MG63 (cell line): ENCODE results near the gene KMT2B. TPM values are rescaled to one million over a fixed set of nuclear protein-coding genes. Genes with fewer than 3 reads are reported as not detected.

Experiments used
- DNase-seq: peaks from one replicate; pipeline ENCODE4 v3.0.0-alpha.2; 2020
- H3K27me3 ChIP-seq: fragments of 250-450 bp; sonication (Bioruptor Pico); 2 replicates; pipeline ENCODE4 v1.5.1; 2020; ENCODE audit warnings: mild to moderate bottlenecking, moderate library complexity
- H3K36me3 ChIP-seq: fragments of 250-450 bp; sonication (Bioruptor Pico); 2 replicates; pipeline ENCODE4 v1.5.1; 2020; ENCODE audit warnings: mild to moderate bottlenecking, moderate library complexity
- H3K4me3 ChIP-seq: fragments of 250-450 bp; sonication (Bioruptor Pico); 2 replicates; pipeline ENCODE4 v1.5.1; 2020; ENCODE audit warnings: mild to moderate bottlenecking, moderate library complexity
- H3K9me3 ChIP-seq: fragments of 250-450 bp; sonication (Bioruptor Pico); 2 replicates; pipeline ENCODE4 v1.5.1; 2020; ENCODE audit warnings: mild to moderate bottlenecking, moderate library complexity
- total RNA-seq: library from RNA; depleted of rRNA; stranded (reverse); fragments of >200 nt; shearing (Covaris generic); gene quantifications from 2 replicates; pipeline ENCODE4 v1.2.3, GENCODE V29; 2014; ENCODE audit warnings: low replicate concordance

Gene KMT2B
- total RNA-seq, 1 experiment from 2014 or later: 2.3 TPM

DNA sequence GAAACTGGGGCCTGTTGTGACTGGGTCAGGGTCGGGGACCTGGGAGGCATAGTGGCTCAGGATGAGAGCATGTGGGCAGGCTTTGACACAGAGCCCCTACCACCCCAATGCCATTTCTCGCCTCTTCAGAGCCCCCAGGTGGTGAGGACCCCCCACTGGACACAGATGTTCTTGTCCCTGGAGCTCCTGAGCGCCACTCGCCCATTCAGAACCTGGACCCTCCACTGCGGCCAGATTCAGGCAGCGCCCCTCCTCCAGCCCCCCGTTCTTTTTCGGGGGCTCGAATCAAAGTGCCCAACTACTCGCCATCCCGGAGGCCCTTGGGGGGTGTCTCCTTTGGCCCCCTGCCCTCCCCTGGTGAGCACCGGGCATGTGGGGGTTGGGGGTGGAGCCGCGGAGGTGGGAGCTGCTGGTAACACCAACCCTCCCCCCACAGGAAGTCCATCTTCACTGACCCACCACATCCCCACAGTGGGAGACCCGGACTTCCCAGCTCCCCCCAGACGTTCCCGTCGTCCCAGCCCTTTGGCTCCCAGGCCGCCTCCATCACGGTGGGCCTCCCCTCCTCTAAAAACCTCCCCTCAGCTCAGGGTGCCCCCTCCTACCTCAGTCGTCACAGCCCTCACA is 14.1 kb downstream of the KMT2B start:
- DNase-seq: no peak

DNA sequence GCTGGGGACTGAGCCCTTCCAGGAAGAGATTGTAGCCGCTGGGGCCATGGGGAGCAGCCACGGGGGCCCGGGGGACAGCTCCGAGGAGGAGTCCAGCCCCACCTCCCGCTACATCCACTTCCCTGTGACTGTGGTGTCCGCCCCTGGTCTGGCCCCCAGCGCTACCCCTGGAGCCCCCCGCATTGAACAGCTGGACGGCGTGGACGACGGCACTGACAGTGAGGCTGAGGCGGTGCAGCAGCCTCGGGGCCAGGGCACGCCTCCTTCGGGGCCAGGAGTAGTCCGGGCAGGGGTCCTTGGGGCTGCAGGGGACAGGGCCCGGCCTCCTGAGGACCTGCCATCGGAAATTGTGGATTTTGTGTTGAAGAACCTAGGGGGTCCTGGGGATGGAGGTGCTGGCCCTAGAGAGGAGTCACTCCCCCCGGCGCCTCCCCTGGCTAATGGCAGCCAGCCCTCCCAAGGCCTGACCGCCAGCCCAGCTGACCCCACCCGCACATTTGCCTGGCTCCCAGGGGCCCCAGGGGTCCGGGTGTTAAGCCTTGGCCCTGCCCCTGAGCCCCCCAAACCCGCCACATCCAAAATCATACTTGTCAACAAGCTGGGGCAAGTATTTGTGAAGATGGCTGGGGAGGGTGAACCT is 14.9 kb downstream of the KMT2B start:
- H3K4me3 ChIP-seq: no peak overlapping the region
- H3K9me3 ChIP-seq: no peaks in the 10 kb centered on the region
- H3K36me3 ChIP-seq: peaks cover 91% of the 10 kb centered on the region
- no peaks in the 10 kb centered on the region for H3K27me3 ChIP-seq
- DNase-seq: no peak

More for the DNA sequence above, 14.1 kb downstream of the KMT2B start:
- Histone ChIP-seq H3K27me3 (no peaks in the 10 kb centered on the region), H3K9me3 (no peaks in the 10 kb centered on the region), H3K36me3 (peaks cover 91% of the 10 kb centered on the region), H3K4me3 (no peak overlapping the region)

DNA sequence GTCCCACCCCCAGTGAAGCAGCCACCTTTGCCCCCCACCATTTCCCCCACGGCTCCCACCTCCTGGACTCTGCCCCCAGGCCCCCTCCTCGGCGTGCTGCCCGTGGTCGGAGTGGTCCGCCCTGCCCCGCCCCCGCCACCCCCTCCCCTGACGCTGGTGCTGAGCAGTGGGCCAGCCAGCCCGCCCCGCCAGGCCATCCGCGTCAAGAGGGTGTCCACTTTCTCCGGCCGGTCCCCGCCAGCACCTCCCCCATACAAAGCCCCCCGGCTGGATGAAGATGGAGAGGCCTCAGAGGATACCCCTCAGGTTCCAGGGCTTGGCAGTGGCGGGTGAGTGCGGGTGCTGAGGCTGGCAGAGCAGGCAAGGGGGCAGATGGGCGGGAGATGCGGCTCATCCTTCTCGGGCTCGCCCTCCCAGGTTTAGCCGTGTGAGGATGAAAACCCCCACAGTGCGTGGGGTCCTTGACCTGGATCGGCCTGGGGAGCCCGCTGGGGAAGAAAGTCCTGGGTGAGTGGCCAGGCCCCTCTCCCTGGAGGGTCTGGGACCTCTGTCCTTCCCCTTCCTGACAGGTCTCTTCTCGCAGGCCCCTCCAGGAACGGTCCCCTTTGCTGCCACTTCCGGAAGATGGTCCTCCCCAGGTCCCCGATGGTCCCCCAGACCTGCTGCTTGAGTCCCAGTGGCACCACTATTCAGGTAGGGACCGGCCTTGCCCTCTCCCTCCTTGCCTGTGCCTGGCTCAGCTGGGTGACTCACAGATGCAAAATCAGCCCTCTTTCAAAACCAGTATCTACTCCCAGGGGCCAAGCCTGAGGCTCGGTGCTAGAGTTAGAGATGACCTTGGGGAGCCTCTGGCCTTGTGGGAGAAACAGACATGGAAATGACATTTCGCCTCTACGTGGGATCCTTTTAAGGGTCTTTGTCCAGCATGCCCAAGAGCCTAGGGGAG is 15.7 kb downstream of the KMT2B start:
- no peak for DNase-seq
- Histone ChIP-seq H3K4me3 (no peak overlapping the region), H3K36me3 (peaks cover 91% of the 10 kb centered on the region), H3K27me3 (no peaks in the 10 kb centered on the region), H3K9me3 (no peaks in the 10 kb centered on the region)

DNA sequence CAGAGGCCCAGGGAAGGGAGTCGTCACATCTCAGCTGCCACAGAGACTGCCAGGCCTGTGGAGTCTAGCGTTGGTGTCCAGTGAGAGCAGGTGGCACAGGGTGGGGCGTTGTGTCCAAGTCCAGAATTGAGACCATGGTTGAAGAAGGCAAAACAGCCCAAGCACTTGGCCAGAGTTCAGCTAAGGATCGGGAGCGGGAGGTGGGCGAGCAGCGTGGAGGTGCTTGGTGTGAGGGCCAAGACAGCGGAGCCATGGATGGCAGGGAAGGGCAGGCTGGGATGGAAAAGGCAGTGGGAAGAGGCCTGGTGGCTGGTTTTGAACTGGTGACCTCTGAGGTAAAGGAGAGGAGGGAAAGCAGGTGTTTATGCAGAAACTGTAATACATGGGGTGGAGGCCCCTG is 16.5 kb downstream of the KMT2B start:
- Histone ChIP-seq H3K36me3 (peaks cover 90% of the 10 kb centered on the region), H3K4me3 (no peak overlapping the region), H3K27me3 (no peaks in the 10 kb centered on the region), H3K9me3 (no peaks in the 10 kb centered on the region)
- no peak for DNase-seq

DNA sequence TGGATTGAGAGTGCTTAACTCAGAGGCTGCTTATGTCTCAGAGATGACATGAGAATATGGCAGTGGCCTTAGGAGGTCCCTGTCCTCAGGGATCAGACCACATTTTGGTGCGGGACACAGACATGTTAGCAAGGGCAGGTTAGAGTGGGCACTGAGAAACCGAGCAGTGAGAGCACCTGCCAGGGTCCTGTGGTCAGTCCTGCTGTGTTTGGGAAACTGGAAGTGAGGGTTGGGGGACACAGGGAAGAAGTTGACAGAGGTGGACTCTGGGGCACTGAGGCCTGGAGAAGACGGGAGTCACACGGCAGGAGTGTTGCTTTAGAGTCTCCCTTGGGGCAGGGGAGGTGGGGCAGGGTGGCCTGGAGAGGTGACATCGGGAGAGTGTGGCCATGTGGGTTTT is 17.1 kb downstream of the KMT2B start:
- Histone ChIP-seq H3K36me3 (peaks cover 84% of the 10 kb centered on the region), H3K9me3 (no peaks in the 10 kb centered on the region)
- DNase-seq: no peak

DNA sequence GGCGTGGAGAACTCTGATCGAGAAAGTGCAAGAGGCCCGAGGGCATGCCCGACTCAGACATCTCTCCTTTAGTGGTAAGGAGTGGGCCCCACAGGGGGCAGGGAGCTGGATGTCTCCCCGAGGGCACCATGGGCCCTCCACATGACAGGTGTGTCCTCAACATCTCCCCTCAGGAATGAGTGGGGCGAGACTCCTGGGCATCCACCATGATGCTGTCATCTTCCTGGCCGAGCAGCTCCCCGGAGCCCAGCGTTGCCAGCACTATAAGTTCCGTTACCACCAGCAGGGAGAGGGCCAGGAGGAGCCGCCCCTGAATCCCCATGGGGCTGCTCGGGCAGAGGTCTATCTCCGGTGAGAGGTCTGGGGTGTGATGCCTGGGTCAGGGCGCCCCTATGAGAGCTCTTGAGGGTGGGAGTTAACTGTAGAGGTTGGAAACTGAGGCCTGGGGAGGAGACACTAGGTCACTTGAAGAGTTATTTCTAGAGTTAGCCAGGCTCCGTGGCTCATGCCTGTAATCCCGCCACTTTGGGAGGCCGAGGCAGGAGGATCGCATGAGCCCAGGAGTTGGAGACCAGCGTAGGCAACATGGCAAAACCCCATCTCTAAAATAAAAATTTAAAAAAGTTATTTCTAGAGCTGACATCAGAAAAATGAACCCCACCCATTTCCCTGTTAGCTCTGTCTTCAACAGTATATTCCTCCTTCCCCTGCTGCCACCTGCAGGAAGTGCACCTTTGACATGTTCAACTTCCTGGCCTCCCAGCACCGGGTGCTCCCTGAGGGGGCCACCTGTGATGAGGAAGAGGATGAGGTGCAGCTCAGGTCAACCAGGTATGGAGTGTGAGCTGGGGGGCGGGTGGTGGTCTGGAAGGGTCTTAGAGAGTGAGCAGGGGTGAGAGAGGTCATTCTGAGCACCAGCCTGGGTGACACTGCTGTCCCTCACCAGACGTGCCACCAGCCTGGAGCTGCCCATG is 19.4 kb downstream of the KMT2B start:
- H3K36me3 ChIP-seq: peaks cover 61% of the 10 kb centered on the region
- no peak overlapping the region for H3K4me3 ChIP-seq
- no peak for DNase-seq
- no peaks in the 10 kb centered on the region for H3K27me3 ChIP-seq
- H3K9me3 ChIP-seq: no peaks in the 10 kb centered on the region

More for the DNA sequence above, 17.1 kb downstream of the KMT2B start:
- Histone ChIP-seq H3K4me3 (no peak overlapping the region), H3K27me3 (no peaks in the 10 kb centered on the region)

DNA sequence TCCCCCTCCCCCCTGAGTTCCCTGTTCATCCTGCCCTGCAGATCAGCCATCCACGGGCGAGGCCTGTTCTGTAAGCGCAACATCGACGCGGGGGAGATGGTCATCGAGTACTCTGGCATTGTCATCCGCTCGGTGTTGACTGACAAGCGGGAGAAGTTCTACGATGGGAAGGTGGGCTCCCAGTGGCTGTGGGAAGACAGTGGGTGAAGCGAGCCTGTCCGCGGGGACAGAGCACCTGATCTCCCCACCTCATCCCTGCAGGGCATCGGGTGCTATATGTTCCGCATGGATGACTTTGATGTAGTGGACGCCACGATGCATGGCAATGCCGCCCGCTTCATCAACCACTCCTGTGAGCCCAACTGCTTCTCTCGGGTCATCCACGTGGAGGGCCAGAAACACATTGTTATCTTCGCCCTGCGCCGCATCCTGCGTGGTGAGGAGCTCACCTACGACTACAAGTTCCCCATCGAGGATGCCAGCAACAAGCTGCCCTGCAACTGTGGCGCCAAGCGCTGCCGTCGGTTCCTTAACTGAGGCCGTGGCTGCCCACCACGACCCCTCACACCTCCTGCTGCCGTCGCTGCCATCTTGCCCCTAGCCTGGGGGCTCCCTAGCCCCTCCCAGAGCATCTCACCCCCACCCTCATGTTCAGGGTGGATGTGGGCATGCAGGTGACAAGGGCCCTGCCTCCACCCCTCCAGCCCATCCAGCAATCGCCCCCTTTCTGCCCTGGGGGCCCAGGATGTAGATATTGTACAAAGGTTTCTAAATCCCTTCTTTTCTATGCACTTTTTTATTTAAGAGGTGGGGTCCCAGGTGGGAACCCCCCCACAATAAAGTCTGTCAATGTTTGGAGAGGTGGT is 20.5 kb downstream of the KMT2B start:
- Histone ChIP-seq H3K27me3 (no peaks in the 10 kb centered on the region), H3K9me3 (no peaks in the 10 kb centered on the region), H3K36me3 (peaks cover 53% of the 10 kb centered on the region), H3K4me3 (no peak overlapping the region)
- DNase-seq: no peak

DNA sequence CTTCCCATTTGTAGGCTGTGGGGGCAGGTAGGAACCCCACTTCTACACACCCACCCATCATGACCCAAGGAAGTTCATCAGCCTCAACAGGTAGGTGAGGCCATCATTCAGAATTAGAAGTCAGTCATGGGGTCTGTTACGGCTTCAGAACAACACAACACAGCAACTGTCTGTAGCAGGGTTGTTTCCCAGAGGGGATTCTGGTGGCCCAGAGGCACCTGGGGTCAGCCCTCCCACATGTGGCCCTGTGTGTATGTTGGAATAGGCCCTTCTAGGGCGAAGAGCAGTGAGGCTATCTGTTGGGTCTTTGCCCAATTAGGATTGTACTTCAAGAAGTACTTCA is 21.1 kb downstream of the KMT2B start:
- H3K9me3 ChIP-seq: no peaks in the 10 kb centered on the region
- no peaks in the 10 kb centered on the region for H3K27me3 ChIP-seq
- H3K4me3 ChIP-seq: no peak overlapping the region
- peaks cover 49% of the 10 kb centered on the region for H3K36me3 ChIP-seq
- no peak for DNase-seq

DNA sequence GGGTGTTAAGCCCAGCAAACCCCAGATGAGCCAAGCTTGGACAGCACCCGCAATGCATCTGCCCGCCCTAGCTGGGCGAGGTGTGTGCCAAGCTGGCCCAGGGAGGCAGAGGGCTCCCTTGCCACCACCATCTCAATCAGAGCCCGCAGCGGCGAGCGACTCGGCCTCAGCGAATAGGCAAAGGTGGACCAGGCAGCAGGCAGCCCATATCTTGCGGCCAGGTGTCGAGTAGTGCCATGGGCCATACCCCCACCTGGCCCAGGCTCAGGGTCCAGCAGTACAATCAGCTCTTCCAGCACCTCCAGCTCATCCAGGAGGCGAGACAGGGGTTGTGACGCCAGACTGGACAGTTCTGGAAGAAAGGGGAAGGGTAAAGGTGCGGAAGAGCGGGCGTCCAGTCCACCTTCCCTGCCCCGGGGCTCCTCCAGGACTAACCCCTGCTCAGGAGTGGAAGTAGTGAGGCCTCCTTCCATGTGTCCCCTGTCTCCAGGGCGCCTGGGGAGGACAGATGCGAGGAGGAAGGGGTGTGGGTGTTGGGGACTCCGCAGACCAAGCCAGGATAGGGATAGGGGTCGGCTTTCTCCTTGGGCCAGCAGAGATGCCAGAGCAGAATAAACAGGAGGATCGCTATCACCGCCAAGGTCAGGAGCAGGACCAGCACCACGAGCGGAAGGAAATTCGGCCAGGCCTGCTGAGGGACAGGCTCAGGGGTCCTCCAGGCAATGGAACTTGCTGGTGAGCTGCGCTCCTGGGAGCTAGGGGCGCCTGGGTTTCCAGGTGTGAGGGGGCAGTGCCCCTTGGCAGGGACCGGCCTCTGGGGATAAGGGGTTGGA is 21.7 kb downstream of the KMT2B start:
- H3K27me3 ChIP-seq: no peaks in the 10 kb centered on the region
- H3K36me3 ChIP-seq: peaks cover 45% of the 10 kb centered on the region
- H3K9me3 ChIP-seq: no peaks in the 10 kb centered on the region
- peak overlapping the region; percentile 62 for H3K4me3 ChIP-seq
- DNase-seq: no peak

DNA sequence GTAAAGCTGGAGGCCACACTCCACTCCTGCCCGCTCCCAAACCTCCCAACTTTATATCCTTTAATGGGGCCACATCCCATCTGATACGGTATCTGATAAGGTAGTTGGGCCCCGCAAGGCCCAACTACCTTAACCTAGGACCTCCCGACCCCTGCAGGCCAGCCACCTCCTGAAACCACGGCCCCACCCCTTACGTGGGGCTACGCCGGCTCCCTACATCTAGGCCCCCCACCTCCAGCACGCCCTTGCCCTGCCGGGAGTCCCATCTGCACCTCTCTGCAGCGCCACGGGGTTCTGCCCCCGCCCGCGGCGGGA is 22.3 kb downstream of the KMT2B start:
- H3K27me3 ChIP-seq: no peaks in the 10 kb centered on the region
- H3K9me3 ChIP-seq: no peaks in the 10 kb centered on the region
- peak overlapping the region; percentile 62 for H3K4me3 ChIP-seq
- H3K36me3 ChIP-seq: peaks cover 41% of the 10 kb centered on the region
- no peak for DNase-seq

DNA sequence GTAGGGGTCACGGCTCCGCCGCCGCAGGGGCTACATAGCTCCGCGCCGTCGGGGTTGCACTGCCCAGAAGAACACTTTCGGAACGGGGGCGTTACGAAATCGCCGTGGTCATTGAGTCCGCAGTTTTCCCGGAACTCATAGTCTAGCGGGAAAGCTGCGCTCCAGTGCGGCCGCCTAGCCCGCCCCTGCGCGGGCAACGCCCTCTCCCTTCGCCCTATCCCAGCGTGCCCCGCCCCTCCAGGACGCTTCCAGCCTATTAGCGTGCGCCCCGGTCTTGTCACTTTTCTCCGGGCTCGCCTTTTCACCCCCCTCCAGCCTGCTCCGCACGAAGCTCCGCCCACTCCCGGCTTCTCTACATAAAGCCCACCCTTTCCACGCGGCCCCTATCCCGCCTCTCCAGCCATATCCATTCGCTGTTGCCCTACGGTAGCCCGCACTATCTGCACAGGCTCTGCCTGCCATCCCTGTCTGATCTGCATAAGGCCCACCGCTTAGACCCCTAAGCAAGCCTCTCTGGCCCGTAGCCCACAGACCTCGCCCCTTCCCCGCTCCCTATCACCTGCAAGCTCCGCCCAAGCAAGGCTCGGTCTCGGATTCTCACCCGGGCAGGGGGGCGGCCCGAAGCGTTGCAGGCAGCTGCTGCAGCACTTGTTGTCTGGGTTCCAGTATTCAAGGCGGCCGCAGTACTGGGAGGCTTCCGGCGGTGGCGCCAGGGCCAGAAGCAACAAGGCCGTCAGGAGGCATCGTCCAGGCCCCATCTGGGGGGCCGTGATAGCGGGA is 22.8 kb downstream of the KMT2B start:
- Histone ChIP-seq H3K9me3 (no peaks in the 10 kb centered on the region), H3K36me3 (peaks cover 40% of the 10 kb centered on the region), H3K4me3 (peak overlapping the region; percentile 62), H3K27me3 (no peaks in the 10 kb centered on the region)
- DNase-seq: peak; percentile 99

DNA sequence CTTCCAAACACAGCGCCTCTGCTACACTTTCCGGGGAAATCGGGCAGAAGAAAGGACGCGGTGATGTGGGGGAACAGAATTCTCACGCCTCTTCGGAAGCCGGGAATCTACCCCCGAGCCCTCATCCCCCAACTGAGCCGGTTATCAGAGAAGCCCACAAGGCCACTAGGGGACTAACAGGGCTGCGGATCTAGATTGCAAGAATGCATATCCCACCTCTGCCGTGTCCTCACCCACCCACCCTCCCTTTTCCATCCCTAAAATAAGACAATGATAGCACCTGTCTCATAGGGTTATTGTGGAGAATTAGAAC is 23.4 kb downstream of the KMT2B start:
- Histone ChIP-seq H3K36me3 (peaks cover 34% of the 10 kb centered on the region), H3K27me3 (no peaks in the 10 kb centered on the region), H3K4me3 (peak overlapping the region; percentile 62), H3K9me3 (no peaks in the 10 kb centered on the region)
- no peak for DNase-seq

DNA sequence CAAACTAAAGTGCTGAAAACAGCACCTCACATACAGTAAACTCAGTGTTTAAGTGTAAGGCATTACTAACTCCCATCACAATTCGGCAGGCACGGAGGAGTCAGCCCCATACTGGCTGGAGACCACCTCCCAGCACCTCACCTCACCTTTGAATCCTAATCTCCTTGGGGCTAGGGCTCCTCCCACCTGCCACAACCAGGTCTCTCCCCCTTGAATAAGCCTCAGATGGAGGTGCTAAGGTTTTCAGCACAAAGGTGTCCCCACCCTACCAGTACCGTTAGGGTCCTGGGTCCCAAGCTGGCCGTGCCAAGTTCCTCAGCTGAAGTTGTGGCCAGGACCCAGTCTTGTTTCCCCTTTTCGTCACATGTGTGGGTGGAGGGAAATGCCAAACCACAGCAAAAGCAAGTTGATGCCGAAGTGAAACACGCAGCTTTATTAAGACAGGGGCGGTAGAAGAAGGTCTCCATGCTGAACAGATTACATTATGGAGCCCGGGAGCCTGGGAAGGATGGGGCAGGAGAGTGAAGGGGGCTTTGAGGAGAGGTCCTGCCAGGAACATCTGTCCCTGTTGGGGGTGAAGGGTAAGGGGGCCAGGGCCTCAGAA is 24.4 kb downstream of the KMT2B start, which contains the start of gene IGFLR1:
Gene IGFLR1 (minus strand): TSS at position 332 of the 604 bp plus-strand sequence. CDS start 1,272 bp downstream, outside the sequence.
- Histone ChIP-seq H3K4me3 (no peak within 1 kb of the TSS), H3K36me3 (peaks cover 23% of the 10 kb centered on the region), H3K9me3 (no peaks in the 10 kb centered on the region), H3K27me3 (no peaks in the 10 kb centered on the region)
- DNase-seq: no peak
